ENCODE measurements around the gene EIF5A2.
"Not testable (repeated sequence)": the region's sequence is repeated elsewhere in the genome, so short reads cannot be mapped to it uniquely, and the experiment has no call there.

Gene EIF5A2

GRCh38 chr3:170908235-170909116, at the start of gene EIF5A2:
Gene EIF5A2, minus strand, starts transcription at chr3:170908637. Its CDS starts 831 bp downstream, at chr3:170907806.
- peak; percentile 83 to 99 (median 92) for DNase-seq
- intact Hi-C loops (cut with DNase I): loop anchor here (5.0 kb wide), 1 partner anchor 36 kb away; the partner anchor contains the start of gene RPL22L1

- no peak for DNase-seq
- intact Hi-C loops (cut with DNase I): loop anchor here (10.0 kb wide), 1 partner anchor 878 kb away; no protein-coding TSS in a partner anchor
Measured at GRCh38 chr3:170956647-170957046, 48.2 kb upstream of the EIF5A2 start.

GRCh38 chr3:170953736-170954135, 45.3 kb upstream of the EIF5A2 start:
- DNase-seq: peak in 6 of 10 donors; percentile 31 to 88 (median 56)
- intact Hi-C loops (cut with DNase I): loop anchor here (10.0 kb wide), 1 partner anchor 881 kb away; no protein-coding TSS in a partner anchor

- peak in 3 of 10 donors; percentile 20 to 72 (median 71) for DNase-seq
- intact Hi-C loops (cut with DNase I): loop anchor here (10.0 kb wide), 1 partner anchor 882 kb away; no protein-coding TSS in a partner anchor
Measured at GRCh38 chr3:170953229-170953628, 44.8 kb upstream of the EIF5A2 start.

GRCh38 chr3:170949211-170949610, 40.8 kb upstream of the EIF5A2 start:
- intact Hi-C loops (cut with DNase I): no loop called here
- DNase-seq: no peak

- intact Hi-C loops (cut with DNase I): no loop called here
- peak in 2 of 10 donors; percentile 54 to 55 for DNase-seq
Measured at GRCh38 chr3:170947018-170947769, 38.8 kb upstream of the EIF5A2 start.

- DNase-seq: no peak
- intact Hi-C loops (cut with DNase I): no loop called here
Measured at GRCh38 chr3:170942011-170942410, 33.6 kb upstream of the EIF5A2 start.

- intact Hi-C loops (cut with DNase I): no loop called here
- no peak for DNase-seq
Measured at GRCh38 chr3:170941551-170941950, 33.1 kb upstream of the EIF5A2 start.

- intact Hi-C loops (cut with DNase I); DNase-seq: not testable (repeated sequence)
Measured at GRCh38 chr3:170933039-170933438, 24.6 kb upstream of the EIF5A2 start.

GRCh38 chr3:170923553-170923952, 15.1 kb upstream of the EIF5A2 start:
- peak in 3 of 10 donors; percentile 58 to 70 (median 61) for DNase-seq
- intact Hi-C loops (cut with DNase I): not testable (repeated sequence)

- no peak for DNase-seq
- intact Hi-C loops (cut with DNase I): no loop called here
Measured at GRCh38 chr3:170918715-170919114, 10.3 kb upstream of the EIF5A2 start.

GRCh38 chr3:170914690-170915089, 6.3 kb upstream of the EIF5A2 start:
- DNase-seq: no peak

GRCh38 chr3:170914212-170914611, 5.8 kb upstream of the EIF5A2 start:
- intact Hi-C loops (cut with DNase I): no loop called here
- no peak for DNase-seq

More at GRCh38 chr3:170914690-170915089, 6.3 kb upstream of the EIF5A2 start:
- intact Hi-C loops (cut with DNase I): no loop called here

- no peak for DNase-seq
- intact Hi-C loops (cut with DNase I): no loop called here
Measured at GRCh38 chr3:170911051-170911450, 2.6 kb upstream of the EIF5A2 start.

GRCh38 chr3:170910542-170910941, 2.1 kb upstream of the EIF5A2 start:
- intact Hi-C loops (cut with DNase I): no loop called here
- no peak for DNase-seq

GRCh38 chr3:170909129-170909903, 879 bp upstream of the EIF5A2 start:
- intact Hi-C loops (cut with DNase I): loop anchor here (5.0 kb wide), 1 partner anchor 37 kb away; the partner anchor contains the start of gene RPL22L1
- DNase-seq: peak in 1 of 10 donors; percentile 52

GRCh38 chr3:170907637-170908234, 701 bp downstream of the EIF5A2 start:
- intact Hi-C loops (cut with DNase I): loop anchor here (5.0 kb wide), 1 partner anchor 35 kb away; the partner anchor contains the start of gene RPL22L1
- peak in 2 of 10 donors; percentile 61 to 68 for DNase-seq

GRCh38 chr3:170905862-170906261, 2.6 kb downstream of the EIF5A2 start:
- intact Hi-C loops (cut with DNase I): loop anchor here (5.0 kb wide), 1 partner anchor 34 kb away; the partner anchor contains the start of gene RPL22L1
- no peak for DNase-seq

GRCh38 chr3:170903123-170903522, 5.3 kb downstream of the EIF5A2 start:
- intact Hi-C loops (cut with DNase I): no loop called here

More at GRCh38 chr3:170903123-170903522, 5.3 kb downstream of the EIF5A2 start:
- DNase-seq: no peak
